Neural progenitor cell (in vitro differentiated cells): ENCODE measurements around the gene MGMT. TPM values are rescaled to one million over a fixed set of nuclear protein-coding genes. Genes with fewer than 3 reads are reported as not detected.

Experiments used
- DNase-seq: peaks from one replicate; pipeline ENCODE4 v3.0.0-alpha.2; 2016; ENCODE audit warnings: low spot score
- H2AFZ ChIP-seq: fragments of 200-600 bp; sonication (generic); replicated peaks from 2 replicates; pipeline ENCODE4 v1.6.1; 2016; ENCODE audit warnings: antibody characterized with exemption
- H3F3A ChIP-seq: fragments of 200-600 bp; sonication (generic); 2 replicates; pipeline ENCODE4 v1.6.1; 2016; ENCODE audit warnings: antibody characterized with exemption, low read depth
- H3K27ac ChIP-seq: fragments of 200-600 bp; sonication (generic); 2 replicates; pipeline ENCODE4 v1.5.1; 2016; ENCODE audit warnings: mild to moderate bottlenecking
- H3K27me3 ChIP-seq: fragments of 200-600 bp; sonication (generic); 2 replicates; pipeline ENCODE4 v1.6.1; 2016; ENCODE audit warnings: mild to moderate bottlenecking, moderate library complexity
- H3K36me3 ChIP-seq: fragments of 200-600 bp; sonication (generic); 2 replicates; pipeline ENCODE4 v1.5.1; 2016
- H3K4me1 ChIP-seq: fragments of 200-600 bp; sonication (generic); 2 replicates; pipeline ENCODE4 v1.6.1; 2016; ENCODE audit warnings: mixed run types
- H3K4me2 ChIP-seq: fragments of 200-600 bp; sonication (generic); 2 replicates; pipeline ENCODE4 v1.6.1; 2016
- H3K4me3 ChIP-seq: fragments of 200-600 bp; sonication (generic); 2 replicates; pipeline ENCODE4 v1.5.1; 2016
- H3K79me2 ChIP-seq: fragments of 200-600 bp; sonication (generic); 2 replicates; pipeline ENCODE4 v1.6.1; 2016; ENCODE audit warnings: low read depth
- H3K9ac ChIP-seq: fragments of 200-600 bp; sonication (generic); 2 replicates; pipeline ENCODE4 v1.6.1; 2016
- H3K9me3 ChIP-seq: fragments of 200-600 bp; sonication (generic); 2 replicates; pipeline ENCODE4 v1.5.1; 2016; ENCODE audit warnings: low read depth
- H4K20me1 ChIP-seq: fragments of 200-600 bp; sonication (generic); 2 replicates; pipeline ENCODE4 v1.6.1; 2016; ENCODE audit warnings: low read depth
- H3K27ac Mint-ChIP-seq: 3 replicates; pipeline ENCODE4 v1.8.0; 2021; ENCODE audit warnings: mixed read lengths
- H3K27me3 Mint-ChIP-seq: 2 replicates; pipeline ENCODE4 v1.8.0; 2022; ENCODE audit warnings: low read depth, mild to moderate bottlenecking, inconsistent platforms, moderate library complexity, mixed read lengths; ENCODE audit not compliant: insufficient read depth
- H3K36me3 Mint-ChIP-seq: 3 replicates; pipeline ENCODE4 v1.8.0; 2021; ENCODE audit warnings: mixed read lengths
- H3K4me1 Mint-ChIP-seq: 3 replicates; pipeline ENCODE4 v1.8.0; 2021; ENCODE audit warnings: mixed read lengths
- H3K4me3 Mint-ChIP-seq: 3 replicates; pipeline ENCODE4 v1.8.0; 2021; ENCODE audit warnings: mild to moderate bottlenecking, moderate library complexity, mixed read lengths
- H3K9me3 Mint-ChIP-seq: 3 replicates; pipeline ENCODE4 v1.8.0; 2020; ENCODE audit warnings: mixed read lengths
- CTCF ChIP-seq: fragments of 200-600 bp; sonication (generic); IDR thresholded peaks from 2 replicates; pipeline ENCODE4 v1.5.1; 2017; ENCODE audit warnings: antibody characterized with exemption, mild to moderate bottlenecking
- EZH2 ChIP-seq: fragments of 200-600 bp; sonication (generic); IDR thresholded peaks from 2 replicates; pipeline ENCODE4 v1.6.1; 2017; ENCODE audit warnings: antibody characterized with exemption, mild to moderate bottlenecking, moderate library complexity
- EZH2phosphoT487 ChIP-seq: fragments of 200-600 bp; sonication (generic); IDR thresholded peaks from 2 replicates; pipeline ENCODE4 v1.6.1; 2017; ENCODE audit warnings: antibody characterized with exemption
- total RNA-seq: library from RNA; depleted of rRNA; stranded (reverse); fragments of >200 nt; gene quantifications from 2 replicates; pipeline ENCODE4 v1.2.3, GENCODE V29; 2015; ENCODE audit warnings: low replicate concordance

The MGMT gene
- total RNA-seq, 1 donor from 2014 or later = 17.5 TPM

GRCh38 chr10:129449893-129450292, 17.1 kb upstream of the MGMT start:
- no peak for TF ChIP-seq EZH2phosphoT487
- TF ChIP-seq CTCF = no peak
- TF ChIP-seq EZH2 = no peak

DNA sequence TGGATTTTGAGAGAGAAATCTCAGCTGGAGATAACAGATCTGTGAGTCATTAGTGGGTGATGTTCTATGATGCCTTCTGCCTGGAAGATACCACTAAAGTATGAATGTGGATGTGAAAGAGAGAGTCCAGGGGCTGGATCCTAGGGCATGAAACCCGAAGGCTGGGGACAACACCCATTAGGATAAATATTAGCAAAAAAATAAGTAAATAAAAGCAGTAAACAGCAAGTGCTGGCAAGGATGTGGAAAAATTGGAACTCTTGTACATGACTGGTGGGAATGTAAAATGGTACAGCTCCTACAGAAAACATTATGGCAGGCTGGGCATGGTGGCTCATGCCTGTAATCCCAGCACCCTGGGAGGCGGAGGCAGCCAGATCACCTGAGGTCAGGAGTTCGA, 16.6 kb upstream of the MGMT start:
- H3K9ac ChIP-seq = no peak overlapping the region
- peaks cover 8% of the 10 kb centered on the region for H3K4me1 Mint-ChIP-seq
- H3K36me3 Mint-ChIP-seq = no peaks in the 10 kb centered on the region
- H4K20me1 ChIP-seq = no peaks in the 10 kb centered on the region
- H3K27me3 ChIP-seq = no peaks in the 10 kb centered on the region
- H3F3A ChIP-seq = no peaks in the 10 kb centered on the region
- H3K27ac ChIP-seq = no peak overlapping the region
- TF ChIP-seq EZH2phosphoT487 (no peak), EZH2 (no peak), CTCF (no peak)
- H3K9me3 Mint-ChIP-seq = peaks cover 2% of the 10 kb centered on the region
- no peak overlapping the region for H3K4me3 Mint-ChIP-seq
- H3K9me3 ChIP-seq = no peaks in the 10 kb centered on the region
- no peaks in the 10 kb centered on the region for H3K79me2 ChIP-seq
- H2AFZ ChIP-seq = no peak overlapping the region
- H3K4me3 ChIP-seq = no peak overlapping the region
- no peak for DNase-seq
- no peak overlapping the region for H3K27ac Mint-ChIP-seq
- H3K4me2 ChIP-seq = no peak overlapping the region
- no peaks in the 10 kb centered on the region for H3K4me1 ChIP-seq
- H3K27me3 Mint-ChIP-seq = no peaks in the 10 kb centered on the region
- no peaks in the 10 kb centered on the region for H3K36me3 ChIP-seq

More at GRCh38 chr10:129449893-129450292, 17.1 kb upstream of the MGMT start:
- Mint-ChIP-seq H3K36me3 (no peaks in the 10 kb centered on the region), H3K4me3 (no peak overlapping the region), H3K27ac (no peak overlapping the region), H3K4me1 (peaks cover 8% of the 10 kb centered on the region), H3K9me3 (peaks cover 2% of the 10 kb centered on the region), H3K27me3 (no peaks in the 10 kb centered on the region)
- H3F3A ChIP-seq = no peaks in the 10 kb centered on the region
- H3K27me3 ChIP-seq = no peaks in the 10 kb centered on the region
- no peaks in the 10 kb centered on the region for H3K4me1 ChIP-seq
- no peak overlapping the region for H3K27ac ChIP-seq
- H3K4me2 ChIP-seq = no peak overlapping the region
- DNase-seq = no peak
- H3K36me3 ChIP-seq = no peaks in the 10 kb centered on the region
- H3K79me2 ChIP-seq = no peaks in the 10 kb centered on the region
- no peaks in the 10 kb centered on the region for H3K9me3 ChIP-seq
- no peak overlapping the region for H2AFZ ChIP-seq
- H4K20me1 ChIP-seq = no peaks in the 10 kb centered on the region
- H3K9ac ChIP-seq = no peak overlapping the region
- no peak overlapping the region for H3K4me3 ChIP-seq

- no peak overlapping the region for H3K4me3 Mint-ChIP-seq
- no peaks in the 10 kb centered on the region for H3K36me3 Mint-ChIP-seq
- H3K9me3 Mint-ChIP-seq = peaks cover 2% of the 10 kb centered on the region
- H3K27ac Mint-ChIP-seq = no peak overlapping the region
- H3K4me2 ChIP-seq = no peak overlapping the region
- H3K79me2 ChIP-seq = no peaks in the 10 kb centered on the region
- H2AFZ ChIP-seq = no peak overlapping the region
- H3F3A ChIP-seq = no peaks in the 10 kb centered on the region
- H3K9me3 ChIP-seq = no peaks in the 10 kb centered on the region
- H3K27ac ChIP-seq = no peak overlapping the region
- H3K4me3 ChIP-seq = no peak overlapping the region
- no peak for DNase-seq
- no peaks in the 10 kb centered on the region for H3K36me3 ChIP-seq
- TF ChIP-seq EZH2 (no peak), EZH2phosphoT487 (no peak), CTCF (no peak)
- H3K27me3 ChIP-seq = no peaks in the 10 kb centered on the region
- H3K9ac ChIP-seq = no peak overlapping the region
- H3K4me1 Mint-ChIP-seq = peaks cover 12% of the 10 kb centered on the region
- H3K4me1 ChIP-seq = no peaks in the 10 kb centered on the region
- no peaks in the 10 kb centered on the region for H4K20me1 ChIP-seq
- H3K27me3 Mint-ChIP-seq = peaks cover 5% of the 10 kb centered on the region
Measured at GRCh38 chr10:129455625-129456024, 11.4 kb upstream of the MGMT start.
